ENCODE results near the gene FAXC.

Gene FAXC

GRCh38 chr6:99393366-99393697, 43.9 kb upstream of the FAXC start:
- no peak for TF ChIP-seq RAD21 (IDR thresholded peaks at IDR 0.05; ENCODE audit: low read depth)
- no peak for TF ChIP-seq FOXM1 (IDR thresholded peaks at IDR 0.05; ENCODE audit: borderline replicate concordance, low read depth)
- TF ChIP-seq ZBTB7A (IDR thresholded peaks at IDR 0.05; ENCODE audit: low read depth), result no peak
- no peak for TF ChIP-seq CREB1 (IDR thresholded peaks at IDR 0.05; ENCODE audit: low read depth)

- no peak for TF ChIP-seq CREB1 (IDR thresholded peaks at IDR 0.05; ENCODE audit: low read depth)
- no peak for TF ChIP-seq CEBPB (IDR thresholded peaks at IDR 0.05)
- TF ChIP-seq, protein P1, sequence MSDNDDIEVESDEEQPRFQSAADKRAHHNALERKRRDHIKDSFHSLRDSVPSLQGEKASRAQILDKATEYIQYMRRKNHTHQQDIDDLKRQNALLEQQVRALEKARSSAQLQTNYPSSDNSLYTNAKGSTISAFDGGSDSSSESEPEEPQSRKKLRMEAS (IDR thresholded peaks at IDR 0.05), result no peak
Measured at GRCh38 chr6:99390896-99391295, 41.4 kb upstream of the FAXC start.

GRCh38 chr6:99384507-99384906, 35.0 kb upstream of the FAXC start:
- TF ChIP-seq CEBPB (IDR thresholded peaks at IDR 0.05) (no peak), TCF12 (IDR thresholded peaks at IDR 0.05; ENCODE audit: low read depth) (no peak), FOXM1 (IDR thresholded peaks at IDR 0.05; ENCODE audit: borderline replicate concordance, low read depth) (no peak), EGR1 (IDR thresholded peaks at IDR 0.05) (no peak), TEAD4 (IDR thresholded peaks at IDR 0.05) (no peak), EP300 (IDR thresholded peaks at IDR 0.05; ENCODE audit: borderline replicate concordance) (no peak), ZBTB7A (IDR thresholded peaks at IDR 0.05; ENCODE audit: low read depth) (no peak), CREB1 (IDR thresholded peaks at IDR 0.05; ENCODE audit: low read depth) (no peak), YY1 (IDR thresholded peaks at IDR 0.05; ENCODE audit: low read depth) (no peak), REST (IDR thresholded peaks at IDR 0.05; ENCODE audit: low read depth) (no peak), RAD21 (IDR thresholded peaks at IDR 0.05; ENCODE audit: low read depth) (no peak), TAF1 (IDR thresholded peaks at IDR 0.05; ENCODE audit: low read depth) (no peak), NFIC (IDR thresholded peaks at IDR 0.05) (no peak)
- TF ChIP-seq, protein P2, sequence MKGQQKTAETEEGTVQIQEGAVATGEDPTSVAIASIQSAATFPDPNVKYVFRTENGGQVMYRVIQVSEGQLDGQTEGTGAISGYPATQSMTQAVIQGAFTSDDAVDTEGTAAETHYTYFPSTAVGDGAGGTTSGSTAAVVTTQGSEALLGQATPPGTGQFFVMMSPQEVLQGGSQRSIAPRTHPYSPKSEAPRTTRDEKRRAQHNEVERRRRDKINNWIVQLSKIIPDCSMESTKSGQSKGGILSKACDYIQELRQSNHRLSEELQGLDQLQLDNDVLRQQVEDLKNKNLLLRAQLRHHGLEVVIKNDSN (IDR thresholded peaks at IDR 0.05), result no peak
- TF ChIP-seq, protein P1 (IDR thresholded peaks at IDR 0.05), result no peak

GRCh38 chr6:99378636-99379035, 29.2 kb upstream of the FAXC start:
- no peak for TF ChIP-seq FOXM1 (IDR thresholded peaks at IDR 0.05; ENCODE audit: borderline replicate concordance, low read depth)
- TF ChIP-seq TAF1 (IDR thresholded peaks at IDR 0.05; ENCODE audit: low read depth), result no peak
- no peak for TF ChIP-seq YY1 (IDR thresholded peaks at IDR 0.05; ENCODE audit: low read depth)
- no peak for TF ChIP-seq REST (IDR thresholded peaks at IDR 0.05; ENCODE audit: low read depth)
- TF ChIP-seq EGR1 (IDR thresholded peaks at IDR 0.05), result no peak
- TF ChIP-seq TCF12 (IDR thresholded peaks at IDR 0.05; ENCODE audit: low read depth), result no peak
- TF ChIP-seq NFIC (IDR thresholded peaks at IDR 0.05), result no peak
- no peak for TF ChIP-seq RAD21 (IDR thresholded peaks at IDR 0.05; ENCODE audit: low read depth)
- no peak for TF ChIP-seq CREB1 (IDR thresholded peaks at IDR 0.05; ENCODE audit: low read depth)
- TF ChIP-seq TEAD4 (IDR thresholded peaks at IDR 0.05), result no peak
- no peak for TF ChIP-seq CEBPB (IDR thresholded peaks at IDR 0.05)
- no peak for TF ChIP-seq ZBTB7A (IDR thresholded peaks at IDR 0.05; ENCODE audit: low read depth)
- no peak for TF ChIP-seq EP300 (IDR thresholded peaks at IDR 0.05; ENCODE audit: borderline replicate concordance)
- TF ChIP-seq, protein P2 (IDR thresholded peaks at IDR 0.05), result no peak
- TF ChIP-seq, protein P1 (IDR thresholded peaks at IDR 0.05), result no peak

- no peak for TF ChIP-seq YY1 (IDR thresholded peaks at IDR 0.05; ENCODE audit: low read depth)
- TF ChIP-seq CREB1 (IDR thresholded peaks at IDR 0.05; ENCODE audit: low read depth), result no peak
- no peak for TF ChIP-seq TEAD4 (IDR thresholded peaks at IDR 0.05)
- TF ChIP-seq, protein P2 (IDR thresholded peaks at IDR 0.05), result no peak
- TF ChIP-seq EGR1 (IDR thresholded peaks at IDR 0.05), result no peak
- TF ChIP-seq CEBPB (IDR thresholded peaks at IDR 0.05), result no peak
- no peak for TF ChIP-seq RAD21 (IDR thresholded peaks at IDR 0.05; ENCODE audit: low read depth)
- TF ChIP-seq, protein P1 (IDR thresholded peaks at IDR 0.05), result no peak
- no peak for TF ChIP-seq NFIC (IDR thresholded peaks at IDR 0.05)
- TF ChIP-seq ZBTB7A (IDR thresholded peaks at IDR 0.05; ENCODE audit: low read depth), result no peak
- TF ChIP-seq TAF1 (IDR thresholded peaks at IDR 0.05; ENCODE audit: low read depth), result no peak
- no peak for TF ChIP-seq FOXM1 (IDR thresholded peaks at IDR 0.05; ENCODE audit: borderline replicate concordance, low read depth)
- TF ChIP-seq REST (IDR thresholded peaks at IDR 0.05; ENCODE audit: low read depth), result no peak
- no peak for TF ChIP-seq TCF12 (IDR thresholded peaks at IDR 0.05; ENCODE audit: low read depth)
- TF ChIP-seq EP300 (IDR thresholded peaks at IDR 0.05; ENCODE audit: borderline replicate concordance), result no peak
Measured at GRCh38 chr6:99369533-99369932, 20.1 kb upstream of the FAXC start.

Data from Ishikawa (cell line).